DND-41 (cell line): Measurements from ENCODE around the gene FBXO10.
"Not testable (repeated sequence)": the region's sequence is repeated elsewhere in the genome, so short reads cannot be mapped to it uniquely, and the experiment has no call there.

Source experiments
- ATAC-seq: fragments of 200-7000 bp; cut with Tn5 transposase; 3 replicates; pipeline ENCODE4 v1.9.1; 2021; ENCODE audit warnings: low read depth; ENCODE audit not compliant: insufficient read depth
- DNase-seq: peaks from one replicate; pipeline ENCODE4 v3.0.0-alpha.2; 2020
- H2AFZ ChIP-seq: 2 replicates; pipeline ENCODE4 v1.6.0; 2012; ENCODE audit warnings: low read depth, low read length
- H3K27ac ChIP-seq: 2 replicates; pipeline ENCODE4 v1.5.1; 2012; ENCODE audit warnings: low read length, inconsistent platforms
- H3K27me3 ChIP-seq: fragments of 200-600 bp; sonication (generic); 2 replicates; pipeline ENCODE4 v1.6.0; 2012; ENCODE audit warnings: low read length, mild to moderate bottlenecking, inconsistent platforms; ENCODE audit not compliant: insufficient read depth, poor library complexity
- H3K36me3 ChIP-seq: 2 replicates; pipeline ENCODE4 v1.5.1; 2012; ENCODE audit warnings: low read length, inconsistent platforms; ENCODE audit not compliant: insufficient read depth
- H3K4me1 ChIP-seq: 2 replicates; pipeline ENCODE4 v1.5.1; 2012; ENCODE audit warnings: mild to moderate bottlenecking, low read length; ENCODE audit not compliant: insufficient read depth
- H3K4me2 ChIP-seq: 2 replicates; pipeline ENCODE4 v1.6.0; 2012; ENCODE audit warnings: mild to moderate bottlenecking, moderate library complexity, low read length, inconsistent platforms; ENCODE audit not compliant: insufficient read depth
- H3K4me3 ChIP-seq, 2 experiments: fragments of 200-600 bp in 1 of 2; shearing (Covaris generic) in 1 of 2; 2 replicates each; pipeline ENCODE4 v1.5.1; 2012 to 2016; ENCODE audit warnings: inconsistent platforms in 2 of 2, low read length in 2 of 2, mild to moderate bottlenecking in 2 of 2, low read depth in 1 of 2, moderate library complexity in 1 of 2
- H3K79me2 ChIP-seq: 2 replicates; pipeline ENCODE4 v1.6.0; 2012; ENCODE audit warnings: low read length, inconsistent platforms; ENCODE audit not compliant: insufficient read depth
- H3K9ac ChIP-seq: 2 replicates; pipeline ENCODE4 v1.6.0; 2012; ENCODE audit warnings: low read depth, mild to moderate bottlenecking, inconsistent platforms, low read length, moderate library complexity
- H3K9me3 ChIP-seq: 2 replicates; pipeline ENCODE4 v1.5.1; 2012; ENCODE audit warnings: low read length, moderate library complexity, mild to moderate bottlenecking, inconsistent platforms; ENCODE audit not compliant: insufficient read depth, severe bottlenecking
- H4K20me1 ChIP-seq: 2 replicates; pipeline ENCODE4 v1.6.0; 2012; ENCODE audit warnings: low read length; ENCODE audit not compliant: insufficient read depth
- CTCF ChIP-seq: IDR thresholded peaks from 2 replicates; pipeline ENCODE4 v1.5.1; 2012; ENCODE audit warnings: borderline replicate concordance, low read length, moderate library complexity, mild to moderate bottlenecking; ENCODE audit not compliant: poor library complexity, severe bottlenecking; ENCODE audit errors: extremely low read depth
- EZH2 ChIP-seq: IDR thresholded peaks from 3 replicates; pipeline ENCODE4 v1.6.1; 2012; ENCODE audit warnings: borderline replicate concordance, low read depth, mild to moderate bottlenecking, moderate library complexity, low read length, inconsistent platforms; ENCODE audit not compliant: severe bottlenecking

FBXO10 gene

GRCh38 chr9:37476930-37477329, 99.2 kb downstream of the FBXO10 start:
- Histone ChIP-seq H3K4me1 (no peaks in the 10 kb centered on the region), H3K27ac (no peak overlapping the region), H4K20me1 (no peaks in the 10 kb centered on the region), H3K79me2 (no peaks in the 10 kb centered on the region), H2AFZ (no peak overlapping the region), H3K36me3 (no peaks in the 10 kb centered on the region), H3K27me3 (no peaks in the 10 kb centered on the region), H3K9ac (no peak overlapping the region), H3K4me3 (no peak overlapping the region), H3K9me3 (peaks cover 9% of the 10 kb centered on the region), H3K4me2 (no peak overlapping the region)
- DNase-seq (no peak), ATAC-seq (no peak)
- TF ChIP-seq CTCF, result no peak
- no peak for TF ChIP-seq EZH2

- H3K4me2 ChIP-seq, result no peak overlapping the region
- H3K9ac ChIP-seq, result no peak overlapping the region
- no peaks in the 10 kb centered on the region for H3K36me3 ChIP-seq
- no peaks in the 10 kb centered on the region for H4K20me1 ChIP-seq
- peaks cover 9% of the 10 kb centered on the region for H3K9me3 ChIP-seq
- no peak overlapping the region for H3K27ac ChIP-seq
- ATAC-seq (no peak), DNase-seq (no peak)
- H3K4me3 ChIP-seq, result no peak overlapping the region
- no peaks in the 10 kb centered on the region for H3K4me1 ChIP-seq
- H2AFZ ChIP-seq, result no peak overlapping the region
- H3K79me2 ChIP-seq, result no peaks in the 10 kb centered on the region
- H3K27me3 ChIP-seq, result no peaks in the 10 kb centered on the region
- TF ChIP-seq CTCF (no peak), EZH2 (no peak)
Measured at GRCh38 chr9:37474438-37474837, 101.7 kb downstream of the FBXO10 start.

GRCh38 chr9:37473982-37474381, 102.2 kb downstream of the FBXO10 start:
- H3K27me3 ChIP-seq, H3K4me2 ChIP-seq, H3K79me2 ChIP-seq, H4K20me1 ChIP-seq, H3K4me1 ChIP-seq, H3K27ac ChIP-seq, H3K9me3 ChIP-seq, H3K36me3 ChIP-seq, H3K9ac ChIP-seq, H2AFZ ChIP-seq, ATAC-seq, DNase-seq, H3K4me3 ChIP-seq: not testable (repeated sequence)

- ATAC-seq (no peak), DNase-seq (no peak)
- no peaks in the 10 kb centered on the region for H3K79me2 ChIP-seq
- H3K27ac ChIP-seq, result no peak overlapping the region
- TF ChIP-seq CTCF (no peak), EZH2 (no peak)
- H3K4me1 ChIP-seq, result peaks cover 2% of the 10 kb centered on the region; the same call in 1 of the 2 replicates
- peaks cover 9% of the 10 kb centered on the region for H3K9me3 ChIP-seq
- H3K9ac ChIP-seq, result no peak overlapping the region
- no peak overlapping the region for H3K4me2 ChIP-seq
- H3K4me3 ChIP-seq, result no peak overlapping the region
- H4K20me1 ChIP-seq, result no peaks in the 10 kb centered on the region
- peak overlapping the region; percentile 54; the same call in 1 of the 2 replicates for H2AFZ ChIP-seq
- no peaks in the 10 kb centered on the region for H3K27me3 ChIP-seq
- no peaks in the 10 kb centered on the region for H3K36me3 ChIP-seq
Measured at GRCh38 chr9:37471942-37472684, 104.1 kb downstream of the FBXO10 start.
